H1 (cell line): Measurements from ENCODE around the gene CYTH1. TPM values are rescaled to one million over a fixed set of nuclear protein-coding genes. Genes with fewer than 3 reads are reported as not detected.

Experiments
- CBX5 ChIP-seq: fragments of 300-800, 300-1000 bp; sonication (generic); IDR thresholded peaks from 2 replicates; pipeline ENCODE4 v1.7.1; 2016; ENCODE audit warnings: antibody characterized with exemption, low read length, low read depth
- CTCF ChIP-seq, 3 experiments: IDR thresholded peaks; 1 replicate in 2 of 3; 2 replicates in 1 of 3; pipeline versions ENCODE4 v1.5.1 to v1.6.1; 2011; ENCODE audit warnings: low read length in 3 of 3, mild to moderate bottlenecking in 3 of 3, inconsistent platforms in 2 of 3, low read depth in 1 of 3, moderate library complexity in 1 of 3; ENCODE audit not compliant: insufficient read depth in 1 of 3; ENCODE audit errors: control extremely low read depth in 1 of 3
- SP1 ChIP-seq: IDR thresholded peaks from 2 replicates; pipeline ENCODE4 v1.6.1; 2011; ENCODE audit warnings: low read depth, low read length
- polyA plus RNA-seq, 7 experiments: library from polyadenylated mRNA; depleted of rRNA in 3 of 7; stranded (reverse) in 5 of 7; unstranded in 2 of 7; fragments of >200 nt in 5 of 7; fragments of 200-250 nt in 2 of 7; gene quantifications; 1 replicate in 5 of 7; 2 replicates in 1 of 7; 4 replicates in 1 of 7; pipeline versions ENCODE4 v1.2.1 to v1.2.3, GENCODE V29; 2011 to 2013; ENCODE audit warnings: missing spikeins in 2 of 7, mixed read lengths in 2 of 7
- total RNA-seq: library from RNA; stranded (reverse); fragmentation: NEBNext Ultra II Directional; extraction: Animal tissue kit (Norgen Biotek cat#: 25700); gene quantifications from 2 replicates; pipeline ENCODE4 v1.2.1, GENCODE V29; 2021

Gene CYTH1
- total and polyA plus RNA-seq, 2 of the 8 experiments (the other 6 are each of a cell fraction or from before 2014, with no cell fraction given), result 12.8 to 14.8 TPM

DNA sequence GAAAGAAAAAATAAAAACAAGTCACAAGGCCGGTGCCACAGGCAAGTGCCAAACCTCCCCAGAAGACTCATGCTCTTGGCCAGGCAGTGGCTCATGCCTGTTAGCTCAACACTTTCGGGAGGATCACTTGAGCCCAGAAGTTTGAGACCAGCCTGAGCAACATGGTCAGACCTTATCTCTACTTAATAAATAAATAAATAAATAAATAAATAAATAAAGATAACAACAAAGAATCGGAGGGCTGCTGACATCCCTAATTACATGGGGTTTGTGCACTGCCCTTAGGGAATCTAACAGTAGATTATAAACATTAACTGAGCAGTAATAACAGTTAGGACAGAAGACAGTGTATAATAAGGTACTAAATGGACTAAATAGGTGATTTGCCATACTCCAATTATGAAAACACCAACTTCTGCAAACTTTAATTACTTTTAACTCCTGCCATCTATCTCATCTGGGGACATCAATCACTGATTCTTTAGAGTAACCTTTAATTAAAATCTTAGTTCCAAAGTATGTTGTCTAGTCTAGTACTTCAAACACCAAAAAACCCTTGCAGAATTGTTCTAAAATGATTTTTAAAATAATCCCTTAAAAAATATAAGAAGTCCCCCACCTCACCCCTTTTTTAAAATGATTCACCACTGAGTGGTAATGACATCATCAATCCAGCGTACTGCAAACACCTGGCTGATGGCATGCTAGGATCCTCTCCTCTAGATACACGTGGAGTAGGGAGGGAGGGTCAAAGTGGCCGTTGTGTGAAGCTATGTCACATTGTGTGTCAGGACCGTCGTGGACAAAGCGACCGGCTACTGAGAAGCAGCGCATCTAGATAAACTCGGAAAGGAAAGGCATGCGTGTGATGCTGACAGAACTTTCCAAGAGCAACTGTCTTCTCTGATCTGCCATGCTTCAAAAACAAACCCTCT lies 28.5 kb downstream of the CYTH1 start (continued):
- no peak for TF ChIP-seq CTCF (IDR thresholded peaks at IDR 0.05; ENCODE audit: control extremely low read depth in 1 of 3, insufficient read depth in 1 of 3, low read depth in 1 of 3, low read length in 3 of 3)
- TF ChIP-seq CBX5, result no peak
- no peak for TF ChIP-seq SP1
